ENCODE data around the gene JARID2. TPM values are rescaled to one million over a fixed set of nuclear protein-coding genes. Genes with fewer than 3 reads are reported as not detected.
"Not testable (repeated sequence)": the region's sequence is repeated elsewhere in the genome, so short reads cannot be mapped to it uniquely, and the experiment has no call there.

Gene JARID2
- polyA plus RNA-seq, 4 donors = 19.5 to 30.3 (median 28.8) TPM

DNA sequence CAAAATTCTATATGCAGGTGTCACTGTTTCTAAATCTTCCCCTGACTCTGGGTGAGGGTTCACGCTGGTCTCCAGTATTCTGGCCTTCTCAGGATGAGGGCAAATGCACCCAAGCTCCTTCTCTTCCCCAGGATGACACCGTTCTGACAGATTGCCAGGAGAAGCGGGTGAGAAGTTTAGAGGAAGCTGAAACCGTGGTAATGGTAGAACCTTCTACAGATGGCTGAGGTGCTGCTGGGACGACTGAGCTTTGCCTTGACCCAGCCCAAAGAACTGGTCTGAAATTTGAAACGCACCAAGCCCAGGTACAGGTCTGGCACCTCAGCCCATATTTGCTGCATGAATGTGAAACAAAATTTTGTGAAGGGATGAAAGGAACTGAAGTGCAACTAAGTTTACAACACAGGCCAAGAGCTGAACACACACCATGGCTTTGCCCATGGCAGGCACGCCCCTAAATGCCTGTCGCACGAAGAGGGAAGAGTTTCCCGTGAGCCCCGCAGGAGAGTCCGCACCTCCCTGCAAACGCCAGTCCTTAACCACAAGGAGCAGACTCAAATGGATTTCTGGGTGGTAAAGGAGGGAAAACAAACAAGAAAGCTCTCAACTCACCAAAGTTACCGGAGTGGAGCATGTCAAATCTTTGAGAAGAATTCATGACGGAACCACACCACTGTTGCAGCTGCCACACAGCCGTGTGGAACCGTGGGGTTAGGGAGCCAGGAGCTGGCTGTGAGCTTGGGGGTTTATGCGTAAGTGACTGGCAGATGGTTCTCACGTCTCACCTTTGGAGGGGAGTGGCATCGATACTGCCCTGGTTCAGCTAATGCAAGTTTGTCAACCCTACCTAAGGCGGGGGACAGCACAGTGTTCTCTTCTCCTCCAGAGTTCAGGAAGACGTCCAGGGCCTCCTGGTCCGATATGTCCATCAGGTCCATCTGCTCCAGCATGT, 278.1 kb downstream of the JARID2 start:
- DNase-seq (ENCODE audit: low read depth in 4 of 4, low spot score in 3 of 4) = no peak

DNA sequence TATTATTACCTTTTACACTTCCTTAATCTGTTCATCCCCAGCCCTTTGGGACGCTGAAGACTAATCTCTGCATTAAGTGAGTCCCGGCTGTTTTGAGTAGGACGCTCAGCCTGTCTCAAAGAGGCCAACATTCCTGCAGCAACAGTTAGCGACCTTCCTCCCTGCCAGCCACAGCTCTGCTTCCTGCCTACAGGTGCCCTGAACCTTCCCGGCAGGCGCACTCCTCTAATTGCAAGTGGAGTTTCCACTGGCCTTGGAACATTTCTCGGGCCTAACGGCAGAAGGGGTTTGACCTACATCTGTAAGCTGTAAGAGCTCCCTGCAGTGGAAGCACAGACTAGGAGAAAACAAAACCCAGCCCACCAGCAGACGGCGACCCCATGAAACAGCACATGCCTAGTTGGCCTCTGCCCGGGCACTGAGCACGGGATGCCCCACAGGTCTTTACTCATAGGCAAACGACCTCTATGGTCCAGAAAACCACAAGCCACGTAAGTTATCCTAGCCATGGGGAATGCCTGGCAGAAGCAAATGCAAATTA, 279.1 kb downstream of the JARID2 start:
- no peak for DNase-seq (ENCODE audit: low read depth in 4 of 4, low spot score in 3 of 4)

DNA sequence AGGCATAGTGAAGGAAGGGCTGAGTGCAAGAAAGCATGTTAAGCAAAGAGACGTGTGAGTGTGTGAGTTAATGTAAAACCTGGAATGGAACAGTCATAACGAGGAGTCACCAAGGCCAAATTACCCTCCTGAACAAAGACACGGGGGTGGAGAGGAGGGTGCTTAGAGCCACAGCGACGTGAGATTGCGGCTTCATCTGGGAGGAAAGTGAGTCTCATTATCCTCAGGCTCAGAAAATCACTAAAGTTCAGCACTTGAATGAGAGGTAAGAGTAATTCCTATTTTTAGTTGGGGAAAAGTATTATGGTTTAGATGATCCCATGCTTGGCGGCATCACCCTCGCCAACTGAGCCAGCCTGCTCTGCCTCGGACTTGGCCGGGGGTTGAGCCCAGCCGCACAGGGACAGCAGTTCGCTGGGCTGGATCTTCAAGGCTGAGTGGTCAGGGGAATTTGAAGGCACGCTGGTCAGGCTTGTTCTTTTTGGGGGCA, 280.4 kb downstream of the JARID2 start:
- DNase-seq (ENCODE audit: low read depth in 4 of 4, low spot score in 3 of 4) = no peak

DNA sequence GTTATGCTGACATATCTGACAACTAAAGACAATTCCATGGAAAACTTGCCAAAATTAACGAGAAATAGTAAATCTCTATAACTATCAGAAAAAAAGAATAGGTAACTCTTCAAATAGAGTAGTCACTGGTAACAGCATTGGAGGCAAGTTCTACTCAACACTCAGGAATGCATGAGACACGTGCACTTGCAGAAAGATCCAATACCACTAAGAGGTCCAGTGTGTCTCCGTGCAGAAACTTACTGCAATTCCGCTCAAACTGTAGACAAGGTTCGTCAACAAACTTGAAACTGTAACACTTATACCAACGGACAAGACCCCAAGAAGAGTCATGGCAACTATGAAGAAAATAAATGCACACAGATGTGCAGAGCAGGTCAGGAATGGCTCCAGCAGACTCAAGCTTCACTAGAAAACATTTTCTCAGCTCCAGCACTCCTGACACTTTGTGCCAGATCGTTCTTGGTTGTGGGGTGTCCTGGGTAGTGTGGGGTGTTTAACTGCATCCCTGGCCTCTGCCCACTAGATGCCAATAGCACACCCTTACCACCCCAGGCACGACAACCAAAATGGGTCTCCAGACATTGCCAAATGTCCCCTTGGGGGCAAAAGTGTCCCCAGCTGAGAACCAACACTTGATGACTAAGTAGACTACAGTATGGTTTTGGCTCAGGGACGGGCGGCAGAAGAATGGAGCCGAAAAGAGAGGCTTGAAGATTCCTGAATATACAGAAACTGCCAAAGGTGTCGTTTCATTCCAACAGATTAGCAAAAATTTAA, 282.2 kb downstream of the JARID2 start:
- DNase-seq (ENCODE audit: low read depth in 4 of 4, low spot score in 3 of 4) = no peak

DNA sequence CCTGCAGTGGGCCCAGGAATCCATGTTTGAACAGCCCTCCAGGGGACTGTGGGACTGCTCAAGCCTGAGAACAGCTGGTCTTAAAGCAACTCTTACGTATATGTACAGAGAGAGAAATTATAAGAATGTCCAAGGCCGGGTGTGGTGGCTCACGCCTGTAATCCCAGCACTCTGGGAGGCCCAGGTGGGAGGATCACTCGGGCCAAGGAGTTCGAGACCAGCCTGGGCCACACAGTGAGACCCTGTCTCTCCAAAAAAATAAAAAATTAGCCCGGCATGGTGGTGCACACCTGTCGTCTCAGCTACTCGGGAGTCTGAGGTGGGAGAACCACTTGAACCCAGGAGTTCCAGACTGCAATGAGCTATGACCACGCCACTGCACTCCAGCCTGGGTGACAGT, 283.0 kb downstream of the JARID2 start:
- no peak for DNase-seq (ENCODE audit: low read depth in 4 of 4, low spot score in 3 of 4)

DNA sequence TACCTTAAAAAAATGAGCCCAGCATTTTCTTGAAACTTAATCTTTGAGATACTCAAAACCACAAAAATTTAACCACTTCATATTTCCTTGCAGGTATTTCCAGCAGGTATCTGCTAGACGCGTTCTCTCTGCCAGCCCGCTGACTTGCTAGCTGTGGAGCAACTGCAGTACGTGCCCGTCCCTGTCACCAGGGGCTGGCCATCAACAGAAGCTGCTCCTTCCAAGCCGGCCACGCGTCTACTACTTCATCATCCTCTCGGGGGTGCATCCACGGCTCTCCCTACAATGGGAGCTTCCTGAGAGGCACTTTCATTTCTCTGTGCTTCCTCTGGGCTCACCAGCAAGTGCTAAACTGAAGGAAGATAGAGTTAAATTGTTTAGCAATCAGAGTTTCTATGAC, 284.5 kb downstream of the JARID2 start:
- no peak for DNase-seq (ENCODE audit: low read depth in 4 of 4, low spot score in 3 of 4)

DNA sequence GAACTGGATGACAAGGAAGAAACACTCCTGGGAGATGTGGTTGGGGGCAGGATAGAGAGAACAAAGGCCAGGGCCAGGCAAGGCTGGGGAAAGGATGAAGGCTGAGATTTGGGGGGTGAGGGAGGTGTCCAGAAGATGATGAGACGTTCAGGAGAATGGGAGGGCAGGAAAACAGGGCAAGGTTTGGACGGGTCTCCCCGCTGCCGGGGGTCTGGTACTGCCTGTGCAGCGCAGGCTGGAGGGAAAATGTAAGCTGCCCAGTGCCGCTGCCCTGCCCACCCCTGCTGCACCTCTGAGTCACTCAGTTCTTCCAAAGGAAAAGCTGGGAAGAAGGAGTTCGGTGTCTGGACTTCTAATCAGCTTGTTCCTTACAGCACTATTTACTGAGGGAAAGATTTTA, 286.1 kb downstream of the JARID2 start:
- no peak for DNase-seq (ENCODE audit: low read depth in 4 of 4, low spot score in 3 of 4)

DNA sequence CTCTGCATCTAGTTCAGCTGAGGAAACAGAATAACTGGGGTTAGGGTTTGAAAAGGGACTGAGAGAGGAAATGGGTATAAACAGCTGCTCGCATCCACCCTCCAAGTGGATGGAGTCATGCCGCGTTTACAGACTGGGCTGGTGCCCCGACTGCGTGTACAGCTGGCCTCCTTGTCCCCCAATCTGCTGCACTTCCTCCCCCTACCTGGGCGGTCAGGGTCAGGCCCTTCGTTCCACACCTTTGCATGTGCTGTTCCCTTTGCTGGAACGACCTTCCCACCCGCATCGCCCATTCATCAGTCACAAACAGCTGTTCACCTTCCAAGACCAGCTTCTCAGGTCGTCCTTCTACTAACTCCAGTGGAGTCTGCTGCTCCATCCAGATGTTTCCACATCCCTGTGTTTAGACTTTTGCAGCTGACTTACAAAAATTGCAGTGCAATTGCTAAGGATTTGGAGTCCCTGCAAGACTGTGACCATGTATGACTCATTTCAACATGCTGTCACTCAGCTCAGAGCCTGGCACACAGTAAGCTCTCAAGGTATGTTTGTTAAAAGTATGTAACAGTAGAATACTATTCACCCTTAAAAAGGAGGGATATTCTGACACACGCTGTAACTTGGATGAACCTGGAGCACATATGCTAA, 287.6 kb downstream of the JARID2 start:
- no peak for DNase-seq (ENCODE audit: low read depth in 4 of 4, low spot score in 3 of 4)

DNA sequence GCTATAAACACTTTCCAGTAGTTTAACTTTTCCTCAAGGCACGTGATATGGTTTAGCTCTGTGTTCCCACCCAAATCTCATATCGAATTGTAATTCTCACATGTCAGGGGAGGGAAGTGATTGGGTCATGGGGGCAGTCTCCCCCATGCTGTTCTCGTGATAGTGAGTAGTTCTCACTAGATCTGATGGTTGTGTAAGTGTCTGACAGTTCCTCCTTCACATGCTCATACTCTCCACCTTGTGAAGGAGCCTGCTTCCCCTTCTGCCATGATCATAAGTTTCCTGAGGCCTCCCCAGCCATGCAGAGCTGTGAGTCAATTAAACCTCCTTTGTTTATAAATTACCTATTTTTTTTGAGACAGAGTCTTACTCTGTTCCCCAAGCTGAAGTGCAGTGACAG, 289.1 kb downstream of the JARID2 start:
- no peak for DNase-seq (ENCODE audit: low read depth in 4 of 4, low spot score in 3 of 4)

DNA sequence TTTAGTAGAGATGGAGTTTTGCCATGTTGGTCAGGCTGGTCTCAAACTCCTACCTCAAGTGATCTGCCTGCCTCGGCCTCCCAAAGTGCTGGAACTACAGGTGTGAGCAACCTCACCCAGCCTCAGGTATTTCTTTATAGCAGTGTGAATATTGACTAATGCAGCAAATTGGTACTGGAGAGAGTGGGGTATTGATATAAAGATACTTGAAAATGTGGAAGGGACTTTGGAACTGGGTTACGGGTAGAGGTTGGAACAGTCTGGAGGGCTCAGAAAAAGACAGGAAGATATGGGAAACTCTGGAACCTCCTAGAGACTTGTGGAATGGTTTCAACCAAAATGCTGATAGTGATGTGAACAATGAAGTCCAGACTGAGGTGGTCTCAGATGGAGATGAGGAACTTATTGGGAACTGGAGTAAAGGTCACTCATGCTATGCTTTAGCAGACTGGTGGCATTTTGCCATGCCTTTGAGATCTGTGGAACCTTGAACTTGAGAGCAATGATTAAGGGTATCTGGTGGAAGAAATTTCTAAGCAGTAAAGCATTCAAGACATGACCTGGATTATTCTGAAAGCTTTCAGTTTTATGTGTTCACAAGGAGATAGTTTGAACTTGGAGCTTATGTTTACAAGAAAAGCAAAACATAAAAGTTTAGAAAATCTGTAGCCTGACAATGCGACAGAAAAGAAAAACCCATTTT, 289.8 kb downstream of the JARID2 start:
- DNase-seq (ENCODE audit: low read depth in 4 of 4, low spot score in 3 of 4) = no peak

DNA sequence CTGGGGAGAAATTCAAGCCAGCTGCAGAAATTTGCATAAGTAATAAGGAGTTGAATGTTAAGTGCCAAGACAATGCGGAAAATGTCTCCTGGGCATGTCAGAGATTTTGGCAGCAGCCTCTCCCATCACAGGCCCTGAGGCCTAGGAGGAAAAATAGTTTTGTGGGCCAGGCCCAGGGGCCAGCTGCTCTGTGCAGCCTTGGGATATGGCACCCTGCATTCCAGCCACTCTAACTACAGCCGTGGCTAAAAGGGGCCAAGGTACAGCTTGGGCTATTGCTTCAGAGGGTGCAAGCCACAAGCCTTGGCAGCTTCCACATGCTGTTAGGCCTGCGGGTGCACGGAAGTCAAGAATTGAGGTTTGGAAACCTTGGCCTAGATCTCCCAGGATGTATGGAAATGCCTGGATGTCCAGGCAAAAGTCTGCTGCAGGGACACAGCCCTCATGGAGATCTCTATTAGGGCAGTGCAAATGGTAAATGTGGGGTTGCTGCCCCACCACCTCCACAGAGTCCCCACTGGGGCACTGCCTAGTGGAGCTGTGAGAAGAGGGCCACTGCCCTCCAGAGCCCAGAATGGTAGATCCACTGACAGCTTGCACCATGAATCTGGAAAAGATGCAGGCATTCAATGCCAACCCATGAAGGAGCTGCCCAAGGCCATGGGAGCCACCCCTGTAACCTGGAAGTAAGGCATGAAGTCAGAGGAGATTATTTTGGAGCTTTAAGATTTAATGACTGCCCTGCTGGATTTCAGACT, 290.5 kb downstream of the JARID2 start:
- no peak for DNase-seq (ENCODE audit: low read depth in 4 of 4, low spot score in 3 of 4)

DNA sequence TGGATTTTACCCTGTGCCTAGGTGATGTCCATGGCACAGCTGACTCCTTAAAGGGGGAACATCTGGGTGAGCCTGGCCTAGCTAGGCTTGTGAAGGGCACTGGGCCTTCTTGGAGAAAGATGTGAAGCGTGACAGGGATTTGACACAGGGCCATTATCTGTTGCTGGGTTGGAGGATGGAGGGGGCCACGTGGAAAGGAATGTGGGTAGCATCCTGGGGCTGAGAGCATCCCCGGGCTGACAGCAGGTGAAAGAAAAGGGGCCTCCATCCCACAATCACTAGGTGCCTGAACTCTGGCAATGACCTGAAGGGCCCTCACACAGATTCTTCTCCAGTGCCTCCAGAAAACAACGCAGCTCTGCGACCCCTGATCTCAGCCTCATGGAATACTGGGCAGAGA, 292.2 kb downstream of the JARID2 start:
- DNase-seq (ENCODE audit: low read depth in 4 of 4, low spot score in 3 of 4) = no peak

DNA sequence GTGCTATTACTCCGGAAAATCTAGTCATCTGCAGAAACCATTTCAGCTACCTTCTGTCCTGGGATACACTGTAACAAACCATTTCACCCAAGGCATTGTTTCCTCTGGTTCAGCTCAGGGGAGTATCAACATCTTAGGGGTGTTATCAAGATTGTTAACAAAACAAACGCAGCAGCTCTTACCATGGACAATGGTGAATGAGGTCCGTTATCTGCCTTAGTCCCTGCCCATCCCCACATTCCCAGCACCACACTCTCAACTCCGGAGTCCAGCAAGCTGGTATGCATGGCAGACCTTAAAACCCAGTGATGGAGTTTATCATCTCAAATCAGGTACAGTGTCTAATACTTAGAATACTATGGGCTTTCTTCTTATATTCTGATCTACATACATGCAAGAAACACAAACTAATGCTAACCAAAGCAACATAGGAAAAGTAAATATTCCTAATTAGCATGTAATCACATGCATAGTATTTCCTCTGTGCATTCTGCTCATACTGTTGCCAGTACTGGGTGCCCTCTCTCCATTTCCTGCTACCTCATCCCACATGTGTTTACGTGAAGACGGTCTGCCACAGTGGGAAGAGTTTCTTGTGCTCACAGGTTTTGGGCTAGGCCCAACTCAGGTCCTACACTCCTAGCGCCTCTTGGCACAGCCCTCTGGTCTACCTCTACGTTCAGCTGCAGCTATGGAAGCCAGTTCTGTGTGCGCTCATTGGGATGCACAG, 293.1 kb downstream of the JARID2 start:
- no peak for DNase-seq (ENCODE audit: low read depth in 4 of 4, low spot score in 3 of 4)

DNA sequence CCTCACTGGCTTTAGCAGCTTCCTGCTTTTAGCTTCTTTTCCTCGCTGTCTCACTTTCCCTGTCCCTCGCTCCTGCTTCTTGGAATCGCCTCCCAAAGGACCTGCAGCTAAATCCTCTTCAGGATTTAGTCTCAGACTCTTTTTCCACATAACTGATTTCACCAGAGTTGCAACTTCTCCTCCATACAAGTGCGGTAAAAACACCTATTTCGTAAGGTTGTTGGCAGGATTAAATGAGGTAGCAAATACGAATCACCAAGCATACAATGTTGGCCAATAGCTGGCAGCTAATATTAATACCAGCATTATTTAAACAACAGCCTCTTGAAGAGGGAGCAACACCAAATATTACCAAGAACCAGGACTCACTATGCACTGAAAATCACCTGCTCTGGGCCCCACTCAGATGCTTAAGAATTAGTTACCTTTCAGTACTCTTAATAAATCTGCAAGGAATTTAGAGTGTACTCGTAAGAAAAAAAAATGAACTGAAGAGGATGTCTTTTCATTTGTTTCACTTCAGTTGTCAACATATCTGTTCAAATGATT, 293.9 kb downstream of the JARID2 start:
- DNase-seq (ENCODE audit: low read depth in 4 of 4, low spot score in 3 of 4) = no peak

DNA sequence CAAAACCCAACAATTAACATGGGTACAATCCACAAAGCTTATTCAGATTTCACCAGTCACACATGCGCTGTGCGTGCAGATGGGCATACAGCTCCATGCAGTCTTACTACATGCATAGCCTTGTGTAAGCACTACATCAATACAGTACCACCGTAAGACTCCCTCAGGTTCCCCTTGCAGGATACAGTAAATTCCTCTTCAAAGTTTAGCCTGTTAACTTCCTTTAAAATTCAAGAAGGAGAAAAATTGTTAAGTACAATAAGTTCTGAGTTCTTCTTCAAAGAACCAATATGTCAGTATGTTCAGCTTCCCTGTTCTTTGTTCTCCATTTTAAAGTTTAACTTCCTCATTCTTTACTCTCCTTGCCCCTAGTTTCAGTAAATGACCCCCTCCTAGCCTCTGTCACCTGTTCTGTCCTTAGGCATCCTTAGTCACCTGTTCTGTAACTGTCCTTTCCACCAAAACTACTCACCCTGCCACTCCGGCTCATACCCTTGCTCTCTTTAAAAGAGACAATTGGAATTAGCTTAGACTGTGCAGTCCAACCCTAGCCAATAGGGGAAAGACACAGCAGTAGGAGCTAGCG, 297.6 kb downstream of the JARID2 start:
- not testable (repeated sequence) for DNase-seq (ENCODE audit: low read depth in 4 of 4, low spot score in 3 of 4)

DNA sequence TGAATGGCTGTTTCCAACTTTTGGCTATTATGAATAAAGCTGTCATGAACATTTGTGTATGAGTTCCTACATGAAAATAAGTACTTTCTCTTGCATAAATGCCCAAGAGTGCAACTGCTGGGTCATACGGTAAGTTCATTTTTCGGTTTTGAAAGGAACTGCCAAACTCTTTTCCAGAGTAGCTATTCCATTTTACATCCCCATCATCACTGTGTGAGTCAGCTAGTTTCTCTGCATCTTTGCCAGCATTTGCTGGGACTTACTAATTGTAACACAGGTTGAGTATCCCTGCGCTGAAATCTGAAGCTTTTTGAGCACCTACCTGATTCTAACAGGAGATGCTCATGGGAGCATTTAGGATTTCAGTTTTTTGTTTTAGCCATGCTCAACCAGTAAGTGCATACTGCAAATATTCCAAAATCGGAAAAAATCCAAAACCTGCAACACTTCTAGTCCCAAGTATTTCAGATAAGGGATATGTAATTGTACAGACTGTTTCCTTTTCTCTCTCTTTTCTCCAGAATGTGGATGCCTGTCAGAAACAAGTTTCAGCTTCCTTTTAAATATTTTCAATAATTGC, 298.5 kb downstream of the JARID2 start:
- DNase-seq (ENCODE audit: low read depth in 4 of 4, low spot score in 3 of 4) = no peak

DNA sequence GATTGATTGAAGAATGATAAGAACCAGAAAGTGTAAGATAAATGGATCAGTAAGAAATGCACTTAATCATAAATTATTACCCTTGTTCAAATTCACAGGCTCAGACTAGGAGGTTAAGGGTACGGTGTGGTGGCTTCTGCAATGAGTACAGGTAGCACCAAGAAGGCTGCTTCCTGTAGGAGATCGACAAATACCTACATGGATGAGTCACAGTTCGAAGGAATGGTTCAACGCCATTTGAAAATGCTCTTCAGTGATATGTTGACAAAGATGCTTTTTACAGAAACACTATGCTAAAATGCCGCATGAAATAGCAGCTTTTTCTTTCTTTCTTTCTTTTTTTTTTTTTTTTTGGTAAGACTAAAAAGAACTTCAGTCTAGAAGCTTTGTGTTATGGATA, 300.7 kb downstream of the JARID2 start:
- DNase-seq (ENCODE audit: low read depth in 4 of 4, low spot score in 3 of 4) = no peak

DNA sequence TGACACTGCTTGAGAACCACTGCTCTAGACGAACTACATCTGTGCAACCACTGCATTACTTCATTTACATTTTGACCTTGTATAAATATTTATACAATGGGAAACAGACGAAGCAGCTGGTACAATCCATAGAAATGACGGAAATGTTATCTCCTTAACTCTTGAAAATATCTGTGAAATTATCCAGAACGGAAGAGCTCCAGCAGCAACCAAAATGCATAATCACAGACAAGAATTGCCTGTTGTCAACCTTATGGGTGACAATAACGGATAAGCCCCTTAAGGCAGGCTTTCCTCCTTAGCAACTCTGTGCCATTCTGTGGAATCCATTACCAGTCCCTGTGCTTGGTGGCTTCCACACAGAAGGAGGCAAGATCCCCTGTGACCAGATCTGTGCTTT, 301.5 kb downstream of the JARID2 start:
- DNase-seq (ENCODE audit: low read depth in 4 of 4, low spot score in 3 of 4) = no peak

Measured in left renal pelvis (tissue), 4 donors.